ENCODE data around the gene NIPBL. TPM values are rescaled to one million over a fixed set of nuclear protein-coding genes. Genes with fewer than 3 reads are reported as not detected.

Gene NIPBL
- total RNA-seq, 1 experiment from 2014 or later = 69.5 TPM

GRCh38 chr5:36887532-36887931 is 11.0 kb downstream of the NIPBL start:
- H3K36me3 ChIP-seq (ENCODE audit: insufficient read depth, low read length, poor library complexity, severe bottlenecking) = peaks cover 7% of the 10 kb centered on the region
- no peaks in the 10 kb centered on the region for H3K27me3 ChIP-seq (replicated peaks; ENCODE audit: insufficient read depth, low read depth, low read length, poor library complexity)
- CTCF ChIA-PET = no interaction called here
- BruUV-seq (replicated peaks) = no TSS peak
- intact Hi-C loops (cut with micrococcal nuclease; ENCODE audit: unreplicated experiment) = no loop called here
- H3K9me3 ChIP-seq (ENCODE audit: low read depth, low read length, poor library complexity, severe bottlenecking) = no peaks in the 10 kb centered on the region
- POLR2A ChIA-PET (ENCODE audit: low non-redundant PET) = no interaction called here
- H3K27ac ChIP-seq (ENCODE audit: low read depth, low read length, poor library complexity, severe bottlenecking) = no peak overlapping the region
- H3K4me3 ChIP-seq (ENCODE audit: low read depth, low read length, poor library complexity, severe bottlenecking) = no peak overlapping the region
- TF ChIP-seq, protein P1, sequence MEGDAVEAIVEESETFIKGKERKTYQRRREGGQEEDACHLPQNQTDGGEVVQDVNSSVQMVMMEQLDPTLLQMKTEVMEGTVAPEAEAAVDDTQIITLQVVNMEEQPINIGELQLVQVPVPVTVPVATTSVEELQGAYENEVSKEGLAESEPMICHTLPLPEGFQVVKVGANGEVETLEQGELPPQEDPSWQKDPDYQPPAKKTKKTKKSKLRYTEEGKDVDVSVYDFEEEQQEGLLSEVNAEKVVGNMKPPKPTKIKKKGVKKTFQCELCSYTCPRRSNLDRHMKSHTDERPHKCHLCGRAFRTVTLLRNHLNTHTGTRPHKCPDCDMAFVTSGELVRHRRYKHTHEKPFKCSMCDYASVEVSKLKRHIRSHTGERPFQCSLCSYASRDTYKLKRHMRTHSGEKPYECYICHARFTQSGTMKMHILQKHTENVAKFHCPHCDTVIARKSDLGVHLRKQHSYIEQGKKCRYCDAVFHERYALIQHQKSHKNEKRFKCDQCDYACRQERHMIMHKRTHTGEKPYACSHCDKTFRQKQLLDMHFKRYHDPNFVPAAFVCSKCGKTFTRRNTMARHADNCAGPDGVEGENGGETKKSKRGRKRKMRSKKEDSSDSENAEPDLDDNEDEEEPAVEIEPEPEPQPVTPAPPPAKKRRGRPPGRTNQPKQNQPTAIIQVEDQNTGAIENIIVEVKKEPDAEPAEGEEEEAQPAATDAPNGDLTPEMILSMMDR (conservative IDR thresholded peaks at IDR 0.05; ENCODE audit: low read depth, low read length) = no peak
- no peak for TF ChIP-seq EZH2 (IDR thresholded peaks at IDR 0.05; ENCODE audit: borderline replicate concordance, low read depth, low read length, poor library complexity, severe bottlenecking)
- no peak for DNase-seq (ENCODE audit: low spot score)
- H3K4me1 ChIP-seq (ENCODE audit: insufficient read depth, low read length, poor library complexity, severe bottlenecking) = no peaks in the 10 kb centered on the region

GRCh38 chr5:36888303-36888702 is 11.7 kb downstream of the NIPBL start:
- no peak for TF ChIP-seq EZH2 (IDR thresholded peaks at IDR 0.05; ENCODE audit: borderline replicate concordance, low read depth, low read length, poor library complexity, severe bottlenecking)
- TF ChIP-seq, protein P1 (conservative IDR thresholded peaks at IDR 0.05; ENCODE audit: low read depth, low read length) = no peak
- intact Hi-C loops (cut with micrococcal nuclease; ENCODE audit: unreplicated experiment) = no loop called here
- Histone ChIP-seq H3K4me3 (ENCODE audit: low read depth, low read length, poor library complexity, severe bottlenecking) (no peak overlapping the region), H3K9me3 (ENCODE audit: low read depth, low read length, poor library complexity, severe bottlenecking) (no peaks in the 10 kb centered on the region), H3K27ac (ENCODE audit: low read depth, low read length, poor library complexity, severe bottlenecking) (no peak overlapping the region), H3K27me3 (replicated peaks; ENCODE audit: insufficient read depth, low read depth, low read length, poor library complexity) (no peaks in the 10 kb centered on the region), H3K4me1 (ENCODE audit: insufficient read depth, low read length, poor library complexity, severe bottlenecking) (no peaks in the 10 kb centered on the region), H3K36me3 (ENCODE audit: insufficient read depth, low read length, poor library complexity, severe bottlenecking) (peaks cover 7% of the 10 kb centered on the region)
- CTCF ChIA-PET = no interaction called here
- POLR2A ChIA-PET (ENCODE audit: low non-redundant PET) = no interaction called here
- no TSS peak for BruUV-seq (replicated peaks)
- DNase-seq (ENCODE audit: low spot score) = no peak

DNA sequence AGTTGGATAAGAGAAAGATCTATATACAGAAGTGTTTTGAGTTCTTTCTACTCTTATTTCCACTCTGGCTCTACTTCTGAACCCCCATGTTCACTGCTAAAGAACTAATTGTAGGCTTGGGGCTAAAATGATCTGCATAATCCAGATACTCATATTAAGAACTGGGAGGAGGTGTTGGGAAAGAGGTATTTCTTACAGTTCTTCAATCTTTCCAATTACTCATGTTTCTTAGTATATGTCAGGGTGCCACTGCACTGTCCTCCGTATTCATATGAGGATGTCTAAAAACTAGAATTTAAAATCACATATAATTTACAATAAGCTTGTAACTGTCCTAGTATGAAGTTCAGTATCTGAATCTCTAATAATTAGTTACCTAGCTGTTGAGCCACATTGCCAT is 12.7 kb downstream of the NIPBL start:
- CTCF ChIA-PET = no interaction called here
- TF ChIP-seq, protein P1 (conservative IDR thresholded peaks at IDR 0.05; ENCODE audit: low read depth, low read length) = no peak
- TF ChIP-seq EZH2 (IDR thresholded peaks at IDR 0.05; ENCODE audit: borderline replicate concordance, low read depth, low read length, poor library complexity, severe bottlenecking) = no peak

More for the DNA sequence above, 12.7 kb downstream of the NIPBL start:
- POLR2A ChIA-PET (ENCODE audit: low non-redundant PET) = interaction anchor here (0.6 kb wide), 1 partner anchor 12 kb away, joined by 4 read pairs; no protein-coding TSS in a partner anchor
- Histone ChIP-seq H3K27me3 (replicated peaks; ENCODE audit: insufficient read depth, low read depth, low read length, poor library complexity) (no peaks in the 10 kb centered on the region), H3K9me3 (ENCODE audit: low read depth, low read length, poor library complexity, severe bottlenecking) (no peaks in the 10 kb centered on the region), H3K4me1 (ENCODE audit: insufficient read depth, low read length, poor library complexity, severe bottlenecking) (no peaks in the 10 kb centered on the region), H3K4me3 (ENCODE audit: low read depth, low read length, poor library complexity, severe bottlenecking) (no peak overlapping the region), H3K27ac (ENCODE audit: low read depth, low read length, poor library complexity, severe bottlenecking) (no peak overlapping the region), H3K36me3 (ENCODE audit: insufficient read depth, low read length, poor library complexity, severe bottlenecking) (peaks cover 7% of the 10 kb centered on the region)
- intact Hi-C loops (cut with micrococcal nuclease; ENCODE audit: unreplicated experiment) = no loop called here
- no peak for DNase-seq (ENCODE audit: low spot score)
- no TSS peak for BruUV-seq (replicated peaks)
